Eye (tissue), 1 donor: ENCODE measurements around the gene ENPEP.
A peak's percentile ranks its signal among the peaks of the same experiment; 100 is the strongest.
"Not testable (repeated sequence)": the region's sequence is repeated elsewhere in the genome, so short reads cannot be mapped to it uniquely, and the experiment has no call there.

Experiments
- DNase-seq: peaks from one replicate; pipeline ENCODE4 v3.0.0-alpha.2; 2015

ENPEP gene

DNA sequence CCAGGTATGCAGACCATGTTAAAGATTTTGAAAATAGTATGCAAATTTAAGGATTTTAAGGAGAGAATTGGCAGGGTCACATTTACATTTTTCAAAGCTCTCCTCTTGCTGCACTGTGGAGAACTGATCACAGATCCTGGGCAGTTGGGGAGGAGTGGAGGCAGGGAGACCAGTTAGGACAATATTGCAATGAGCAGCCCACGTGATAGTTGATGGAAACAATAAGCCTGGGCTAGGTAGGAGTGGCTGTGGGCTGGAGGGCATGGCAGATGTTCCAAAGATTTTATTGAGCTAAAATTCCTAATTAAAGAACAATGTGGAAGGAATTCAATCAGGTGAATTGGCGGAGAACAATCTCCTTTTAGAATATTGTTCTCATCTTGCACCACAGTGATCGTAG lies 50.6 kb downstream of the ENPEP start:
- no peak for DNase-seq

DNA sequence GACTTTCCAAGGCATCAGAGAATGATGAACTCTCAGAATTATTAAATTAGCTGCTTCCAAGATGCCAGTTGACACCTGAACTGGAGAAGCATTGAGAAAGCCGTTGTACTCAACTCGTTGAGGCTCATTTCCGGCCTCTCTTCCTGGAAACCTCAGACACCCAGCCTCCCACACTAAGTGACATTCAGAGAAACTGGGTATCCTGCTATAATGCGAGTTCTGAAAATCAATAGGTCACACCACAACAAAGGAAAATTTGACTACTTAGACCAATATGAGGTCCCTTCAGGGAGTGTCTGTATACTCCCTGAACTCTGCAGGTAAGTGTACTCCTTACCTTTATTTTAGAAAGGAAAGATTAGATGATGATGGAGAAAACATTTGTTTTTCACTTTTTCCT lies 51.2 kb downstream of the ENPEP start:
- DNase-seq, result no peak

DNA sequence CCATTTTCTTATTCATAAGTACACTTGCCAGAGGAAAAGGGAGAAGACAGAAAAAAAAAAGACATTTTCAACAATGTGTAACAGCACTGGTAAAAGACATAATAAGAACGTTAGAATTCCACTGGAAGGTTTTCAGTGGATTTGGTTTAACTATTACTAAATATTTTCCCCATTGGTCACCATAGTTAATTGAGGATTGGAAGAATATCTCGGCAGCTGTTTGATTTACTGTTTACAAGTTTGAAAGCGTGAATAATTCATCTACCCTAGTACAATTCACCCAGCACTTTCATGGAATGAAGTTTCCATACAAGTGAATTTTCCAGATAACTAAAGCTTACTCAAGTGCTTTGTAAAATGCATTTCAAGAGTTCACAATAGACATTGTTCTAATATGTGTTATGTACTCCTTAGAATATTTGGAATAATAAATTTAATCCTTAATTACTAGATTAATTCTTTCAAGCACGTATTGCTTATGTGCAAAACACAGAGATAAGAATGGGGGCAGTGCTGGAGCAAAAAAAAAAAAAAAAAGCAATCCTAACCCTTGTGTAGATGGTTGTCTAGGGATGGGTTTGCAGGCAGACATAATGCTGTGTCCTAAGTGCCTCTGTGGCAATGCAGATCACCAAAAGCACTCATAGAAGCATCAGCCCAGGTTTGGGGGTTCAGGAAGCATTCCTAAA lies 57.1 kb downstream of the ENPEP start:
- DNase-seq, result no peak

DNA sequence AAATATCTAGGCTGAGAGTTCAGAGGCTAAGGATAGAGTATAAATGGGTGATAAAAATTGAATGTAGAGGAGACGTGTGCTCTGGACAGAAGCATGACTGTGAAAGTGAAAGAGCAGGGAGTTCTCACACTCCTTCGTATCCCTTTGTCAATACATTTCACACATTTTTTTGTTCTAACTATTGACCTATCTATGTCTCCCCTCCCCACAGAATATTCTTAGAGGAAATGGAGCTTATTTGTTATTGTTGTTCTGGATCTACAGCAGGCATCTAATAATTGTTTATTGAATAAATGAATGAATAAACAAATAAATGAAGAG lies 57.6 kb downstream of the ENPEP start:
- DNase-seq, result no peak

DNA sequence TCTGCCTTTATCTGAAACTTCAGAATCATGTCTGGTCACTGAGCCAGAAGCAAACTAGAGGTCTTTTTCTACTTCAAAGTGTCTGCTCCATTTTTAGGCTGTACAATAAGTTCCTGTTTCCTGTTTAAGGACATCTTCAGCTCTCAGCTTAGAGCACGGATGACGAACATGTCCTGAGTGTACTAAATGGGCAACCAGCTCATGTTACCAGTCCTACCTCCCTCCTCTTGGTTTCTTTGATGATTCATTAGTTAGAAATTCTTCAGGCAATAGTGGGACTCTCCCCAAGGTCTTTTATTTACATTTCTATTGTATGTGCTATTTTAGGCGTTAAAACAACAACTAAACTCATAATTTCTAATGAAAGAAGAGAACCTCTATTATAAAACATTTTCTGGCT lies 58.0 kb downstream of the ENPEP start:
- DNase-seq, result no peak

DNA sequence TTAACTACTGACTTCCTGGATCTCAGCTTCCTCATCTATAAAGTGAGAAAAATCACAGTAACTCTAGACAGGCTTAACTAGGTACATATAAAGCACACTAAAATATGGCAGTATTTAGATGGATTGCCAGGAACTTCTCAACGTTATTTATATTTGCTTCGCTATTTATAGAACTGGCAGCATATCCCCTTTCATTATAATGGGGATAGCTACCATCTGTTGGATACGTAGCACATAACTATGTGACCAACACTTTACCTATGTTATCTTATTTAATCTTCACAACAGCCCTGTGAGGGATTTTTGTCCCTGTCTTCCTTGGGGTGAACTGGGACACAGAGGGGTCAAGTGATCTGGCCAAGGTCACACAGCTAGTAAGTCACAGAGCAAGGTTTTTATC lies 64.6 kb downstream of the ENPEP start:
- DNase-seq, result no peak

DNA sequence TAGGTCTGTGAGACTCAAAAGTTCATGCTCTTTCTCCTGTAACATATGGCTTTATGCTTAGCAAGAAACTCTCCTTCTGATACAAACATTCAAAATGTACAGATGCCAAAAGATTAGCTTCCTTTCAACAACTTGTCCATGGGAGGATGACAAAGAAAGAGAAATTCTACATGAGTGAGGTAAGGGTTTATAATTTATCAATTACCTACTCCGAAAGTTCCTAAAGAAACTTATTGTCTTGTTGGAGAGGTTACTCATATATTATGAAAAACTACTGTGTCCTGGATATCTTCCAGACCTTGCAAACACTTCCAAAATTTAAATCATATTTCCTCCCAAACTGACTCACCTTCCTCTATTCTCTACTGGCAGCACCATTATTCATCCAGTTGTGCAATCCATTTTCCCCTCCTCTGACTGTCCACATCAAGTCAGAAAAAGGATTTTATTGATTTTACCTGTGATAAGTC lies 65.1 kb downstream of the ENPEP start:
- DNase-seq, result no peak

DNA sequence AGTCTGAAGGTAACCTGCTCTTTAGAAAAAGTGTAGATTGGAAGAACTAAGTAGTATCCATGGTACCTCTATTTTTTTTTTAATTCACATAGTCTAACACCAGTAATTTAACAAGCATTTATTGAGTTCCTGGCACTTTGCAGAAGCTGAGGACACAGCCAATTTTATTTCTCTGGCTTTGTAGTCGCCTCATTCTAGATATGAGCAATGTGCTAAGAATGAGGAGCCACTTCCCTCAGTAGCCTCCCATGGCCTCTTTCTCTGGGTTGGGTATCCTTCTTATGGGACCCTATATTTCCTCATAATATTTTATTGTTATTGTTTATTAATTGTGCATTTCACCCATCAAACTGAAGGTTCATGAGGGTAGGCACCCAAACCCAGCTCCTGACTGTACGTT lies 67.6 kb downstream of the ENPEP start:
- DNase-seq, result no peak

DNA sequence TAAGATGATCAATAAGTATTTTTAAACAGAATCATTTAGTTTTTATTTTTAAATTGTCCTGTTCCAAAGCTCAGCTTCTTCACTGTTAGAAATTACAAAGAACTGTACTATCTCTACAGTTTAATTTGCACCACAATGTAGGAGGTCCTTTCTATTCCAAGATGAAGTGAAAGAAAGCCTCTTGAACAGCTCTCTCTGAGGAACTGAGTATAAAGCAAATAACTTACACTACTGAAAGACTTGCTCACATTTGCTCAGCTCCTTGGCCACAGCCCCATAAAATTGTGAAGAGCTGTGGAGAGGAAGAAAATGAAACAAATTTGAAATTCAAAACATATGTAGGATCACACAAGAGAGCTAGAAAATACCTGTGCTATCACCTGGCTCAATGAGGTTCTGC lies 68.6 kb downstream of the ENPEP start:
- DNase-seq, result no peak

DNA sequence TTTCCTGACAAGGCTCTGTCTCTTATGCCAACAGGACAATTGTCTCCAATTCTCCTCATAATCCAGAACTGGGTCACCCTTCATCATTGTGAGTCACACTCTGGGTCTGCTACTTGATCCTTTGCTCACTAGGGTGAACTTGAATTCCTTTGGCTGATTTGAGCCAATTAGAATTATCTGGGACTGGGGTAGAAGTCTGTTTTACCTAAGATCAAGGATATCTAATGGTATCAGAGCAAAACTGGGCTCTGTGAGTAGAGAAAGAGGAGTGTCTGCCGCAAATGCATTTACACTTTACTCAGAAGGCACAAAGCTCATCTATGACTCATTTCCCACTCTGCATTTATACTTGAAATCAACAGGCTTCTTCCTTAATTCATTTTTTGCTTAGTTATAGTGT lies 74.3 kb downstream of the ENPEP start:
- DNase-seq, result no peak

DNA sequence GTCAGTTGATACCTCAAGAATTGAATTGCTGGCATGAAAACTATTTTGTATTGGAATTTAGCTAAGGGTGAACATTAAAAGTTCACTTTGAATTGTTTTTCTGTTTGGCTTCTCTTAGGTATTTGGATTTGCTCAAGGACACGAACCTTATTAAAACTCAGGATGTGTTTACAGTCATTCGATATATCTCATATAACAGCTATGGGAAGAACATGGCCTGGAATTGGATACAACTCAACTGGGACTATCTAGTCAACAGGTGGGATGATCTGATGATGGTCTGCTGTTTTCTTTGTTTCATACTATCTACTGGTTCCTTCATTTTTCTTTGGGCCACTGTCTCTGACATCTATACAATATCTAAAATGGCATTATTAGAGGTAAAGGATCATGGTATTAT lies 77.2 kb downstream of the ENPEP start:
- DNase-seq, result no peak

DNA sequence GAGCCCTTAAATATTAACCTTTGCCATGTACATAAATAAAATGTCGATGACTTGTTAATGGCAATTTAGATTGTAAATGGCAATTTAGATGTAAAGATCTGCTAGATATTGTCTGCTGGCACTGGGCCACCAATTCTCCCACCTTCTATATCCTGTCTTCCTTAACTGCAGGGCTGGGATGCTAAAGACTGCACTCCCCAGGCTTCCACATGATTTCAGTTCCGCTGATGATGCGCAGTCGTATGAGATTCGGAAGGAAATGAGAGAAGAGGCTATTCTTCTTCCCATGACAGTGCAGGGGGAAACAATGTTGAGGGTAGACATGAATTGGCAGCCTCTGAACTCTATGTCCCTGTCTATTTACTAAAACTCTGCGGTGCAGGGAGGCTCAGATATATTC lies 91.3 kb downstream of the ENPEP start:
- DNase-seq, result no peak

DNA sequence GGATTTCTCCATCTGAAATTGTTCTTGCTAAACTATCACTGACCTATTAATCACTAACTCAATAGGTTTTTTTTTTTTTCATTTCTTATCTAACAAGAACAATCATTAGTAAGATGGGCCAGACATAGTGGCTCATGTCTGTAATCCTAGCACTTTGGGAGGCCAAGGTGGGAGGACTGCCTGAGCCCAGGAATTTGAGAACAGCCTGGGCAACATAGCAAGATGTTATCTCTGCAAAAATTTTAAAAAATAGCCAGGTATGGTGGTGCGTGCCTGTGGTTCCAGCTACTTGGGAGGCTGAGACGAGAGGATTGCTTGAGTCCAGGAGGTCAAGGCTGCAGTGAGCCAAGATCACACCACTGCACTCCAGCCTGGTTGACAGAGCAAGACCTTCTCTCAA lies 100.7 kb downstream of the ENPEP start:
- DNase-seq, result not testable (repeated sequence)

DNA sequence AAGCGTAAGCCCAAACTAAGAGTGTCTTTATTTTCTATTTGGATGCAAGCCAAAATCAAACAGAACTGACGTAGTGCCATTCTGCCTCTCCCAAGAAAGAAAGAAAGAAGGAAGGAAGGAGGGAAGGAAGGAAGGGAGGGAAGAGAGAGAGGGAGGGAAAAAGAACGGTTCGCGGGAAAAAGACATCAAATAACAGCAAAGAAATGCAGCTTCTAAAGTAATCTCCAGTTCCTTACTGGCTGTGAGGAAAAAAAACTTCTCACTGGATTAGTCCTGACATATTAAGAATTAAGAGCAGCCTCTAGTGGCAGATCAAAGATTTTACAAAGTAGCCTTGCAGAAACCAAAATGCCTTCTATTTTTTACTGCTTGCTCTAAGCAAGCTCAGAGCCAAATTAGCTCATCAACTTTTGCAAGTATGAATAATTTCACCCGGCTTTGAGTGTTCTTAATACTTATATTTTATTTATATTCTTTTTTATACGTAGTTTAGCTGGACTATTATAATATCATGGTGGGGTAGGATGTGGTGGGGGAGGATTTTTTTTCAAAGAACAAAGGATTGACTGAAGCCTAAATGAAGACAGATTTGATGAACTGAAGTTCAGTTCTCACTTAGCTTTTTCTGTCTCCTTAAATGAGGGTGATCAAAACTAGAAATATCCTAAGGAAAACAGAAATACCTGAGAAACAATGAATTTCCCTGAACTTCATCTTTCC lies 110.3 kb downstream of the ENPEP start:
- DNase-seq, result peak; percentile 49

DNA sequence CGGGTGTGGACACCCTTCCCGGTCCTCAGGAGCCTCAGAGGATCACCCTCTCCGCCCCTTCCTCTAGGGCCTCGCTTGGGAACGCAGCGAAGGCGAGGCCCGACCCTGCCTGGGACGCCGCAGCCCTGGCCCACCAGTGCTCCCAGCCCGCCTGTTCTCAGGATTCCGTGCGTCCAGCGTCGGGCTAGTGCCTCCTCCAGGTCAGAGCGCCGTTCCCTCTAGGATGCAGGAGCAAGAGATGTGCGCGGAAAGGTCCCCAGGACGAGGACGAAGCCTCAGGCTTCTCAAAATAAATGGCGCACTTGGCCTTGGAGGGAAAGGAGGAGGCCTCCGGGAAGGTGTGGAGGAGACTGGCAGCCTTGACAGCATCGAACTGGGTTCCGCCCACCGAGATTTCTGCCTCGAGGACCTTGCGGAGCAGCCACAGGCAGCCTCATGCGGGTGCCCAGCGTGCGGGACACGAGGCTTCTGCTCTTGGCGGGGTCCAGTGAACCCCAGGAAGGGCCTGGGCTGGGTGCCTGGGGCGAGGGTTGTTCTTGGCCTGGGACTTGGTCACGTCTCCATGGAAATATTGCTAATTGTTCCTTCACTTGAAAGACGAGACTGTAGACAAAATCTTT lies 111.8 kb downstream of the ENPEP start:
- no peak for DNase-seq

DNA sequence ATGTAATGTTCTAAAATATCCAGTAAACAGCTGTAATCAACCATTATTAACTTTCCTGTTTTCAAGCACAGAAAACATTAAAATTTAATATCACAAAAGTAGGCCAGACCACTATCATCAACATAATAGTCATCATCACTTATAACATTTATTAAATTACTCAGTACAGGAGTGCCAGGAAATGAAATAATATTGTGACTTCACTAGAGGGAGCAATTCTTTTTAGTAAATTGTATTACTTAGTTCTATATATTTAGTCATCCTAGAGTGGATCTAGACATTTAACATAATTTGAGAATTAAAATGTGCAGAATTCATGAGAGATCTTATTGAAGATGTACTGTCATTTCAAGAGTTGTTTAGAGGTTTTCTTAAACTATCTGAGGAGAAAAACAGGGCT lies 113.3 kb downstream of the ENPEP start:
- DNase-seq, result no peak

DNA sequence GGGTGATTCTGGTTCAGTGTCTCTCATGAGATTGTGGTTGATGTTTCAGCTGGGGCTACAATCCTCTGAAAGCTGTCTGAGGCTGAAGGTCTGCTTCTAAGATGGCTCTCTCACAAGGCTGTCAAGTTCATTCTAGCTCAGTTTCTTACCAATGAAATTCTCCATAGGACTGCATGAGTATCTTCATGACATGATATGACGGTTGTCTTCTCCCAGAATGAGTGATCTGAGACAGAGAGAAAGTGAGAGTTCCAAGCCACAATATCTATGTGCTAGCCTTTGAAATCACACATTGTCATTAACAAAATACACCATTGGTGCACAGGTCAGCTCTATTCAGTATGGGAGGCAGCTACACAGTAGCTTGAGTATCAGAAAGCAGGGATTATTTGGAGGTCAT lies 119.6 kb downstream of the ENPEP start:
- no peak for DNase-seq

DNA sequence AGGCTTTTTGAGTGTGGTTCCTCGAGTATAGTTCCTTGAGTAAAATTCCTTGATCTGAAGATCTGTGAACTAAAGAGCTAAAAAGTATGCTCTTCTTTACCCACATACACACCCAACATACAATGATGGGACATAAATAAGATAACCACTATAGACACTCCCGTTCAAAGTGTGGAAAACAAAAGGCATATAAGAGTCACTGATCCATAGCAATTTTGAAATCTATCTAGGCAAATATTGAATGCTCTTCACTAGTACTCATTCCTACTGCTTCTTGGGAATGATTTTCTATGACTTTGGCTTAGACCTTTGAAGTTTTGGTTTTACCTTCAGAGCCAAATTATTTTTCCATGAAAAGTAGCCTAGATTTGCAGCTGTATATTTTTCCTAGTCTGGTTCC lies 120.5 kb downstream of the ENPEP start:
- DNase-seq, result no peak

DNA sequence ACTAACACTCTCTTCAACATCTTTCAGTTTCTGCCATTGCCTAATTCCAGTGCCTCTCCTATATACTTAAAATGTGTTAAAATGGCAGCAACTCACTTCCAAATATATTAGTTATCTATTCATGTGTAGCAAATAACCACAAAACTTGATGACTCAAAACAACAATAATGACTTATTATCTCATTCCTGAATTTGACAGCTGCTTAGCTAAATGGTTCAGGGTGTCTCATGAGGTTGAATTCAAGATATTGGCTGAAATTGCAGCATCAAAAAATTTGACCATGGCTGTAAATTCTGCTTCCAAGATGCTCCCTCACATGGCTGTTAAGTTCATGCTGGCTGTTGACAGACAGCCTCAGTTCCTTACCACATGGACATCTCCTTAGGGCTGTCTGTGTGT lies 121.6 kb downstream of the ENPEP start:
- no peak for DNase-seq

DNA sequence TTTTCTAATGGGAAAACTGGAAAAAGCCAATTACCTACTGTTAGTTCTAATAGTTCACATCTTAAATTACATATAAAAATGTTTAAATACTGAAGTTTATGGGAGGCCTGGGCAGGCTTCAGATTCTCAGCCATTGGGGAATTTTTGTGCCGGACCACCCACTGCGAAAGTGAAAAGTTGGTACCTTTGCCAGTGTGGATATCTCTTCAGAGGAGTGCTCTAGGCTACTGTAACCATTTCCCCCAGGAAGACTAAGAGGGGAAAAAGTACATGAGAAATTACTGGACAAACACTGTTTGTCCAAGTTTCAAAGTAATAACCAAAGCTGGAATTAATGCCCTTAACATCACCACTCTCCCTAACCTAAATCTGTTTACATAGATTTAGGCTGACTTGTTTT lies 126.1 kb downstream of the ENPEP start:
- no peak for DNase-seq

DNA sequence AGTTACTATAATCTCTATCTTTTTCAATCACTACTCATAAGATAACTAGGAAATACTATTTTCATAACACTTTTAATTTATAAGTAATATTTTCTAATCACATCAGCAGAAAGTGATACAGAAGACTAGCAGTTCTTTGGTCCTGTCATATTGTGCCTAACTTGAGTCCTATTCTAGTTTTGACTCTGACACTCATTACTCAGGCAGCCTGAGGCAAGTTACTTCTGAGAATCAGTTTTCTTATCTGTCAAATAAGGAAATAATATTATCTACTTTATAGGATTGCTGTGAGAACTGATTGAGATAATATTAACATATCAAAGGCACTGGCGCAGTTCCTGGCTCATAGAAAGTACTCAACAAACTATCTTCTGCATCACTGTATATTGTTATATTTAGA lies 129.1 kb downstream of the ENPEP start:
- no peak for DNase-seq

DNA sequence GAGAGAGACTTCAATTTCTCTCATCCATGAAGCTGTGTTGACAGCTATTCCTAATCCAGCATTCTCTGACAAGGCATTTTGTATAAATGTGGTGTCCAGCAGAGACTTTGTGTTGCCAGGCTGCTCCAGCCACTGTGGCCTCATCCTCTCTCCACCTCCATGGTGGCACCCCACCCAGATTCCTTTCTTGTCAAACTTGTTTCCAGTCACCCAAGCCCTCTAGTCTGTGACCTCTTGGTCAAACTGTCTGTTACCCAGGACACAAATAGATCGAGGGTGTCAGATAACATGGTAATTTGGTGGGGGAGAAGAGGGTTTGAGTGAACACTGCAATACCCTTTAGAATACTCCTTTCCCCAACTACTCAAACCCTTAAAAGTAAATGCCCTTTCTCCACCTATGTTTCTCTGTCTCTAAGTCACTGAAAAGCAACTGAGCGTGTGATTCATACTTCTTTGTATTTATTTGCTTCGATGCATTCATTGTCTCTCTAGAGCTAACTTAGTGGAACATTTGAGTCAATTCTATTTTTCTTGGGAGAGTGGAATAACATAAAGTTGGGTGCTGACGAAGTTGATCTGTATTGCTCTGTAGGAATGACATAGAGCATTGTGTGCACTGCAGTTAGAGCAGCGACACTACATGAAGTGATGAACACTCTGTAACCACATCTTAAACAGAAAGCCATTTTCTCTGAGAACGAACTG lies 133.2 kb downstream of the ENPEP start:
- peak; percentile 42 for DNase-seq

DNA sequence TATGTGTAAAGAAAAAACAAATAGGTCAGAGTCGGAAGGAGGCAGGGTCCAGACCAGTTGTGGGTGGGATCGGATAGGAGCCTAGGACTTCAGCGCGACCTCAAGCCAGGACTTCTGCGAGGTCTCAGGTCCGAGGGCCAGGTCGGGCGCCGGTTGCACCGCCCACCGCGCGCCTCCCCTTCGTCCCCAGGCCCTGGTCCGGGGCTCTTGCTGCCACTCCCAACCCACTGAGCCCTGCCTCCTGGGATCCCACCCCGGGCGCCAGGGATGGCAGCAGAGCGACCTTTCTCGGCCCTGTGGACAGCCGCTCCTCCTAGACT lies 134.6 kb downstream of the ENPEP start:
- no peak for DNase-seq
